Stimulated activated CD4-positive, alpha-beta T cell treated with anti-CD3 and anti-CD28 coated beads, Interleukin-12 subunit alpha, Interleukin-12 subunit beta, amount 100 ng/mL, for 4 hours (primary cell): ENCODE data around the gene ZBP1.

ENCODE experiments used
- DNase-seq: peaks from one replicate; pipeline ENCODE4 v3.0.0-alpha.2; 2020

Gene ZBP1, protein sequence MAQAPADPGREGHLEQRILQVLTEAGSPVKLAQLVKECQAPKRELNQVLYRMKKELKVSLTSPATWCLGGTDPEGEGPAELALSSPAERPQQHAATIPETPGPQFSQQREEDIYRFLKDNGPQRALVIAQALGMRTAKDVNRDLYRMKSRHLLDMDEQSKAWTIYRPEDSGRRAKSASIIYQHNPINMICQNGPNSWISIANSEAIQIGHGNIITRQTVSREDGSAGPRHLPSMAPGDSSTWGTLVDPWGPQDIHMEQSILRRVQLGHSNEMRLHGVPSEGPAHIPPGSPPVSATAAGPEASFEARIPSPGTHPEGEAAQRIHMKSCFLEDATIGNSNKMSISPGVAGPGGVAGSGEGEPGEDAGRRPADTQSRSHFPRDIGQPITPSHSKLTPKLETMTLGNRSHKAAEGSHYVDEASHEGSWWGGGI

DNA sequence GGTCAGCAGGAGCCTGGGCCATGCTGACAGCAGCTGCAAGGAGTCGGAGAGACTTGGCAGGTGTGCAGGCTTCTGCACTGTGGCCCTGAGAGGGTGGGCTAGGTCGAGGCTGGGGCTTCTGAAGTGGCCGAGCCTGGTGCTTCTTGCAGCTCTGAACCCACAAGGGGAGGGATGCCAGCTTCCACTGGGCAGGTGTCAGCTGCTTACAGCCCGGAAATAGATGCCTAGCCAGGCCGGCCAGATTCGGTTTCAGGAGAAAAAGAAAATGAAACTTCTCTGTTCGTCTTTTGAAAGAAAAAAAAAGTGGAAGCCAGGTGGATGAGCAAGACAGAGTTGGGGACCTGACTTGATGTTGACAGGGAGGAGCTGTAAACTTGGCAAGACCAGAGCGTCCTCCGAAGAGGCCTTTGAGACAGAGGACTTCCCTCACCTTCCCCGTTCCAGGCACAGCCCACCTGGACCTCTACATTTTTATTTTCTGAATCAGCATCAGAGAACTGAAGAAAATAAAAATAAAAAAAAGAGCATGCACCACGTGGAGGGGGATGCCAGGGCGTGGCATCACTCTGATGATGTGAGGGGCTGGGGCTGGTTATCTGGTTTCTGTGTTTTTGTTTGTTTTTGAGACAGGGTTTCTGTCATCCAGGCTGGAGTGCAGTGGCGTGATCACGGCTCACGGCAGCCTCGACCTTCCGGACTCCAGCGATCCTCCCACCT lies at the start of gene ZBP1:
Gene ZBP1 (minus strand): TSS at position 153 of the 717 bp plus-strand sequence. CDS start 131 bp downstream, at position 22.
- no peak for DNase-seq

DNA sequence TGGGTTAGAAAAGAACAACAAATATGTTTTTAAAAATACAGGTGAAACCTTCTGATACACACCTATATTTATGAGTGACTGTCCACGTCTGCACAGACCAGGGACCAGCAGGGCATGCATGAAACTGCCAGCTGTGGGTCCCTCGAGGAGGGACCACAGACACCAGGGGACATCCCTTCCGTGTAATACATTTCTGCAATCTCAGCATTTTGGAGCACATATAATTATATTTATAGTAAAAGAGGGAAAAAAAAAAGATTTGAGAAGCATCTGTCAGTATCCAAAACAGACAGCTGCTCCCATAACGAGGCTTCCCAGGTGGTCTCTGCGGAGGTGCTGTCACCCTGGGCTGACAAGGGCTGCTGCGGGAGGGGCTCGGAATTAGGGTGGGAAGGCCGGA lies 49.4 kb upstream of the ZBP1 start:
- no peak for DNase-seq

DNA sequence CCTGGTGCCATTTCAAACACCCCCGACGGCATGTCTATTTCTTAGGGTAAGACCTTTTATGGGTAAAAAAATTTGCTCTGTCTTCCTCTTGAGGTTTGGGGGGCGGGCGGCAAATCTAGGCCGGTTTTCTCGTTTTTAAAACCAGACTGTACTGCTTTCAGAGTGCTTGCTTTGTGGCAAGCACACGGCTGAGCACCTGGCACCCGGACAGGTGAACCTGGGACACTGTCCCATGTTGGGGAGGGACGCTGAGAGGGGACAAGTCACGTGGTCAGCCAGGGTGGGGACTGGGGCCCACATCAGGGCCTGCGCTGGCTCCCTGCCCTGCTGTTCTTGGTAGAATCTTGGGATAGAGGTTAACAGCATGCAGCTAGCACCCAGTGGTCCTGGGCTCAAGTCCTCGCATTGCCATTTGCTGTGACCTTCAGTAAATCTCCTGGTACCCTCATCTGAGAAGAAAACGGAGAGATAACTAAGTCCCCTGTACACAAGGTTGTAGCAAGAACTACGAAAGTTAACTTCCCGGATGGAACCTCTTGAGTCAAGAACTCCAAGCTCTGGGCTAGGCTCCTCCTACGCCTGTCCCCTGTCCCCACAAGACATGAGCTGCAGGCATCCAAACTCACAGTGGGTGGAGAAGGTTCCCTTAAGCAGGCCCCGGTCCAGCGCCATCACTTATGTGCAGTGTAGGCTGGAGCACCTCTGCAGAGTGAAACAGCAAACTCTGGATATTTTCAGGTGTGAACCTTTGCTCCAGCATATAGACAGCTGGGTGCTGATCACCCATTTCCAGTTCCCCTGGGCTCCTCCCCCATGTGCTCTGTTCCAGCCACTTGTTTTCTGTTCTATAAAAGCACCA lies 47.9 kb upstream of the ZBP1 start:
- DNase-seq, result no peak

DNA sequence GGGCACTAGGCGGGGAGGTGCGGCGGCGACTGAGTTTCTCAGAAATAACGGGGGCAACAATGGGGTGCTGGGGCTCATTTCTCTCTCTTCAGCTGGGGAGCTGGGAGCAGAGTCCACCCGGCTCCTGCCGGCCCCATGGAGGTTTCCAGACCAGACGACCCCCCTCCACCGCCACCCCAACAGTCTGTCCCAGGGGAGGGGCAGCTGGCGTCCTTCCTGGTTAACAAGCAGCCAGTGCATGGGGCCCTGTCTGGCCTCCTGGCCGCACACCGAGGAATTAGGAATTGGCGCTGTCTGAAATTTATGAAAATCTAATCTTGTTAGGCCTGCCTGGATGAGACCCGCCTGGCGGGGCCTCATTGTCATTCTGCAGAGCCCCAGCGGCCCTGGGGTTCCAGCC lies 47.2 kb upstream of the ZBP1 start:
- no peak for DNase-seq

DNA sequence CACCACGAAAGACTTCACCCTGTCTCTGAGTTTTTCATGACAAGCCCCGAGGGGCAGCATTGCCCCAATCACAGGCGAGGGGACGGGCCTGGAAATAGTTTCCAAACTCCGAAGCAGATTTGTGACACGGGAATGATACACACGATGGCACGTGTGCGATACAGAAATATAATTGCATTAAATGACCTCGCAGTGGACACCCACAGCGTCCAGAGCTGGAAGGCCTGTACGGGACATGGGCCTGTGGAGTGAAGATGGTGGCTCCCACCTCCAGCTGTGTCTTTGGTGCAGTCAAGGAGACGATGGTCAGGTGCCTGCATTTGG lies 46.6 kb upstream of the ZBP1 start:
- DNase-seq, result no peak

DNA sequence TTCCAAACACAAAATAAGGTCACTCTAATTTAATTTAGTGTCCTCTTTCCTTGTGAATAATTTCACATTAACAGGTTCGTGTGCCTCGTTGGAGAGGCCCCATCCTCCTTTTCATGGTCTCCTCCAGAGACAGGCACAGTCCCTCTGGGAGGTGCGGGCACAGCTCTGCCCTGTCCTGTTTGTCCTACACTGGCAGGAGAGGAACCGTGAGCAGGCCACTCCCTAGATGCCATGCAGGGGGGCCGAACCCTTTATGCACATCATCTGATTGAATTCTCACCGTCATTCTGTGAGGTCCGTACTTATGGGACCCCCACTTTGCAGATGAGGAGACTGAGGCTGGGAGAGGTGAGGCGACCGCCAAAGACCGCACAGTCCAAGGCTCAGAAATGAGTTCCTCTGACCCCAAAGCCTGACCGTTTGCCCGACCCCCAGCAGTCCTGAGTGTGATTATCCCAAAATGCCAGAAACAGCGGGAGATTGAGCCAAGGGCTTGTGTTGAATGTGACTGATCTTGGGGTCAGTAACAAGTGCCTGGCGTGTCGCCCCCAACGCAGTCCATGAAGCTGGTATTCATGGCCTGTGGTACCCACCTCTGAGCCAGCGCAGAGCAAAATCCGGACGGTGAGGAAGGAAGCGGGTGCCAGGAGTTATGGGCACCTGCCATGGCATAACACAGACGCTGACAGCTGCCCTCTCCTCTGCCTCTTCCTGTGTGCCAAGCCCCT lies 46.0 kb upstream of the ZBP1 start:
- DNase-seq, result no peak

DNA sequence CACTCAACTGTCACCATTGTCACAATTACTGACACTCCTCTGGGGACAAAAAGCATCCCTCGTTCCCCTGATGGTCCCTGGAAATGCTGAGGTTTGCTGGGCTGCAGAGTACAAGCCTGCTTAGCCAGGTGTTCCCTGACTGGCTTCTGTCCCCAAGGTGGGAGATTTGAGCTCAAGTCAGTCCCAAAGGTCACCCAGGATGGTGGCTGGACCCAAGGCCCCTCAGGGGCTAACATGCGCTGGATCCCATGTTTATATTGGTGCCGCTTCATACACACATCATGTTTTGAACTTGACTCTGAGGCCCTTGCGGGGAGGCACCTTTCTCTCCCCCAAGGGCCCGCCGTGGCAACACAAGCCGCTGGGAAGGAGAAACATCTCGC lies 45.4 kb upstream of the ZBP1 start:
- DNase-seq, result no peak

DNA sequence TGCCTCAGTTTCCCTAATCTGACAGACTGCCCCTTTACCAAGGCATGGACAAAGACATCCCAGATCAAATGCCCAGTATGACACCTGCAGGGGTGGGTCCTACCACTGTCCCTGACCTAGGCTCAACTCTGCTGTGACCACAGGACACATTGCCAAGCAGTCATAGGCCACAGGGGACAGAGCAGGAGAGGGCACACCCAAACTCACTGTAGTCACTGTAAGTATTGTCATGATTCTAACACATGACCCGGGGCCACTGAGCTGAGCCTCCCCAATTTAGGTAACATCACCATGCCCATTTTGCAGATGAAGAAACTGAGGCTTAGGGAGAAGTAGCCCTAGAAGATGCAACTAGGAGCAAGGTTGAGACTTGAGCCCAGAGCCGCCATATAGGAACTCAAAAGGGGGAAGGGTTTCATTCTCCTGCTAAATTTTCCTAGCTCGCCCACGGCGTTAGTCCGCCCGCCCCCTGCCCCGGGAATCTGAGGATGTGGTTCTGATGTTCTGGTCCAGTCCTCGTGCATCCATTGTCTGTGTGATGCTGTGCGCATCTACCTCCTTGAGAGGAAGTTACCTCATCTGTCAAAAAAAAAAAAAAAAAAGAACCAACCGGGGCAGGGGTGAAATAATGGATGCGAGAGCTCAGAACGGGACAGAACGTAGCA lies 44.8 kb upstream of the ZBP1 start:
- no peak for DNase-seq

DNA sequence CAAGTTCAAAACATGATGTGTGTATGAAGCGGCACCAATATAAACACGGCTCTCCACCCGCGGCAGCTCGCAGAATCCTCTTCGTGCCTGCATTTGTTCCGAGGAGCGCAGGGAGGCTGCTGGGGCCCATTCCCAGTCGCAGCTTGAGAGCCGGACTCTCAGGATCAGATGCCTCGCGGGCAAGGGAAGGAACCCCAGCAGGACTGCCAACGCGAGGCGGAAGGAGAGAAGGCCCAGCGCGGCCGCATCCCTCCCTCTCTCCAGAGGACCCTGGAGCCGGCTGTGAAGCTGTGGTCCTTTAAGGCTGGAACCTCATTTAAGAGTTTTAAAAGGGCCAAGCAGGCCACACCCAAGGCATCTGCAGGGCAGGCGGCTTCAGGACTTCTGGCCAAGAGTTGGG lies 44.2 kb upstream of the ZBP1 start:
- DNase-seq, result no peak

DNA sequence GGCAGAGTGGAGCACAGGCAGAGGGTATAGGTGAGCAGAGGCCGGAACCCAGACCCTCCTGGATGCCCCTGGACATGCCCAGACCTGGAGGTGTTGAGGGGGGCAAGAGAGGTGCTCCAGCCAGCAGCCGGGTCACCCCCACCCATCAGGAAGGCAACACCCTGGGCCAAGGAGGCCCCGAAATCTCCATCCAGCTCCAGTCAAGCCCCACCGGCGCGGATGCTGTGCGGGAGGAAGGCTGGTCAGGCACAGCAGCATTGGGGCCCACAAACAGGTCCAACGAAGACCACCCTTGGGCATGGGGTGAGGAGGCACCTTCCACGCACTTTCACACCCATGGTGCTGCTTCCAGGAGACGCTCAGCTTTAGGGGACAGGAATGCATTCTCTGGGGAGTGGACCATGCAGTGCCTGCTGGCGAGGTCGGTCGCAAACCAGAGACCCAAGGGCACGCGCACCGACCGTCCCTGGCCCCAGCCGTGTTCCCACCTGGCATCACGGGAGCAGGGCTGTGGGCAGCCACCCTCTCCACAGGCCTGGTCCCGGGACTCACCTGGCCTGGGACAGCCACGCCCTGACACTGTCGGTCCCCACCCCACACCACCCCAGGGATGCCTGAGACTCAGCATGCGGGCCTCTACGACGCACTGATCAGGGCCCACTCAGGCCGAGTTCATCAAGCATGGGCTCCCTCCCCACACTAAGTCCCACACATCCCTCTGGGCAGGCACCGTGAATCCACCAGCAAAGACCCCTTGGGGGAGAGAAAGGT lies 43.6 kb upstream of the ZBP1 start:
- no peak for DNase-seq

DNA sequence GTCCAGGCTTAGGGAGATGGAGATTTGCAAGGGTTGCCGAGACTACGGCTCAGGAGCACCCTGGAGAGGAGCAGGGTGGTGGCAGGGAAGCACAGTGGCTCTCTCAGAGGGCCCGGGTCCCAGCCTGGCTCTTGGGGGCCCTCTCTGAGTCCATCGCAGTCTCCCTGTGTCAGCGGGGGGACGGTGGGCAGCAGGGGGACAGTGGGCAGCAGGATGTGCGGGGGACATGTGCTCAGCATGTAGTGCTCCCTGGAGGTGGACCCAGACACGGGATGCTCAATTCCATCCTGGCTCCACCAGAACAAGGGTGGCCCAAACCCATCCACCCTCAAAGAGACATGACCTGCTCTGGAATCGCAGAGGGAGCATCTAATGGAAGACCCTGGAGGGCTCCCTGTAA lies 43.0 kb upstream of the ZBP1 start:
- no peak for DNase-seq

DNA sequence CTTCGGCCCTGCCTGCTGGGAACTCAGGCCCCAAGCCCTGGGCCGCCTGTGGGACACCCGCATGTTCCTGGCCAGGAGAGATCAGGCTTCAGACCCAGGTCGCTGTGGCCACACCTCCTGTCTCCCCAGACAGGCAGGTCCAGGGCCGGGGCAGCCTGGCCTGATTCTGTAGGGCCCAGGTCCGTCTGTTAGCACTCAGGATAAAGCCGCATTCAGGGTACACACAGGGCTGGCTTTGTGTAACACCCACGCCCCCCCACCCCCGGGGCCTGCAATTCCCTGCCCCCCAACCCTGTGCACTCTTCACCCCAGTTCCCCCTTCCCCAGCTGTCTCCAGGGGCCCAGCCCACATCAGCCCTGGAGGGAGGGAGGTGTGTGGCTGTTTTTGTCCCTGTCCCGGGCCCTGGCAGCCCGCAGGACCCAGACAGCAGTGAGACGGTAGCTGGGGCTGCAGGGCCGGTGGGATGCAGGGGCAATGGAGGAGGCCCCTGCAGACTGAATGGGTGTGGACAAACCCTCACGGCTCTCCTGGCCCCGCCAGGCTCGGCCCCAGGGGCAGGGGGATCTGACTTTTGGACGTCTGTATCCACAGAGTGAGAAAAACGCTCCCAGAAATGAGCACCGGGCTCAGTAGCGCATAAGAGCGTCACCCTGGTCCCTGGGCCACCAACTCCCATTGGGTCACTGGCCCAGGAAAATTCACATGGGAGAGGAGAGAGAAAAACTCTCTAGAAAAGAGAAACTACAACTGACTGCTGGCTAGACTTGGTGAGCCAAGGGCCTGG lies 42.4 kb upstream of the ZBP1 start:
- DNase-seq, result no peak

DNA sequence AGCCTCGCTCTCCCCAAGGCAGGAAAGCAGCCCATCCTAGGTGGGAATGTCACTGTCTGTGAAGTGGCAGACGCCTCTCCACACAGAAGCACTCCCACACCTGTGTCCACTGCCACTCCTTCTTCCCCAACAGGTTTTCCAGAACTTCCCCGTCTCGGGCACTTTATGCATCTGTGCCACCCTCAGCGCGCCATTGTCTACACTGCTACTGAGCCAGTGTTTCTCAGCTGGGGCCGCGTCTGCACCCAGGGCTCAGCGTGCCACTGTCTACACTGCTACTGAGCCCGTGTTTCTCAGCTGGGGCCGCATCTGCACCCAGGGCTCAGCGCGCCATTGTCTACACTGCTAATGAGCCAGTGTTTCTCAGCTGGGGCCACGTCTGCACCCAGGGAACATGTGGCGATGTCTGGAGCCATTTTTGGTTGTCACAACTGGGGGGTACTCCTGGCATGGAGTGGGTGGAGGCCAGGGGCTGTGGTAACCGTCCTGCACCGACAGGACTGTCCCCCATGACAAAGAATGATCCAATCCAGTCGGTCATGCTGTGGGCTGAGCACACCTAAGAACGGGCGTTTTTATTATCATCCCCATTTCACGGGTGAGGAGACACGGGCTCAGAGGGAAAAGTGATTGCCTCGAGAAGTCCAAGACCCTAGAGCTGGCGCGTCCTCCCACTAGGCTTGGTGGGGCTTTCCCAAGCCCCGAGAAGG lies 41.7 kb upstream of the ZBP1 start:
- DNase-seq, result no peak

DNA sequence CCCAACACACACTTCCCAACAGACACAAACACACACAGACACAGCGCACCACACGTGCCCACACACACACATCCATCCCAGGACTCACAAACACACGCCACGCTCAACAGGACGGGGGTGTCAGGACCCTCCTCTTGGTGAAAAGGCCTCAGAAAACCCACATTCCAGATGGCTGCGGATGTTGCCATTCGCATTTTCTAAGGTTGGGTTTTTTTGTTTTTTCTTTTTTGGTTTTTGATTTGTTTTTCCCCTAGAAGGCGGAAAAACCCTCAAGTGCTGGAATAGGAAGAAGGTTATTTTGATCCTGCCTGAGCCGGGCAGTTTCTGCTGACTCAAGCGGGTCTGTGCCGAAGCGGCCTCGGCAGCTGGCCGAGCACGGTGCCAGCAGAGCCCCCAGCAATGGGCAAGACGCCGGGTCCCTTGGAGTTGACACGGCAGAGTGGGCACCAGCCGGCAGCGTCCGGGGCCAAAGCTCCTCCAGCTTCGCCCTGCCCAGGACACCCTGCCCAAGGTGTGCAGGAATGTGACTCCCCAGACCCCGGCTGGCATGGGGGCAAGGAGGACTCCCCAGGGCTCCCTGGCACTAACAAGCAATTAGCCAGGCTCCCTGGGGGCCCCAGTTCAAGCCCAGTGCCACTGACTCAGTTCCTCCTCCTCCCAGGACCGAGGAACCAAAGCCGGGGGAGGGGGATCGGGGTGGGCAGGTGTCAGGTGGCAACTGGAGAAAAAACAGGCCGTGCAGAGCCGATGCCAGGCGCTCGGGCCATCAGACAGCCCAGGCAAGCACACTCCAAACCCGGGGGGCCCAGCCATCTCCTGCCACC lies 40.9 kb upstream of the ZBP1 start:
- no peak for DNase-seq

DNA sequence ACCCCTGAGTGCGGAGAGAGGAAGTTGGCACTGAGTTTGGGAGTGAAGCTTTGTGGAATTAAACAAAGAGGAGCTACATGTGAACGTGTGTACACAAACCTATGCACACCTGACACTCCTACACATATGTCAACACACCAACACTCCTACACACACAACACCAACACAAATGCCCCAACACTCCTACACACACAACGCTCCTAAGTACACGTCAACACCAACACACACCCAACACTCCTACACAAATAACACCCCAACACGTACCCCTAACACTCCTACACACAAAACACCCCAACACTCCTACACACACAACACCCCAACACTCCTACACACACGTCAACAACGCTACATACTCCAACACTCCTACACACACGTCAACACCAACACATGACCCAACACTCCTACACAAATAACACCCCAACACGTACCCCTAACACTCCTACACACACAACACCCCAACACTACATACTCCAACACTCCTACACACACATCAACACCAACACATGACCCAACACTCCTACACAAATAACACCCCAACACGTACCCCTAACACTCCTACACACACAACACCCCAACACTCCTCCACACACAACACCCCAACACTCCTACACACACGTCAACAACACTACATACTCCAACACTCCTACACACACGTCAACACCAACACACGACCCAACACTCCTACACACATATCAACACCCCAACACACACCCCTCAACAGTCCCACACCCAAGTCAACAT lies 40.1 kb upstream of the ZBP1 start:
- DNase-seq, result no peak

DNA sequence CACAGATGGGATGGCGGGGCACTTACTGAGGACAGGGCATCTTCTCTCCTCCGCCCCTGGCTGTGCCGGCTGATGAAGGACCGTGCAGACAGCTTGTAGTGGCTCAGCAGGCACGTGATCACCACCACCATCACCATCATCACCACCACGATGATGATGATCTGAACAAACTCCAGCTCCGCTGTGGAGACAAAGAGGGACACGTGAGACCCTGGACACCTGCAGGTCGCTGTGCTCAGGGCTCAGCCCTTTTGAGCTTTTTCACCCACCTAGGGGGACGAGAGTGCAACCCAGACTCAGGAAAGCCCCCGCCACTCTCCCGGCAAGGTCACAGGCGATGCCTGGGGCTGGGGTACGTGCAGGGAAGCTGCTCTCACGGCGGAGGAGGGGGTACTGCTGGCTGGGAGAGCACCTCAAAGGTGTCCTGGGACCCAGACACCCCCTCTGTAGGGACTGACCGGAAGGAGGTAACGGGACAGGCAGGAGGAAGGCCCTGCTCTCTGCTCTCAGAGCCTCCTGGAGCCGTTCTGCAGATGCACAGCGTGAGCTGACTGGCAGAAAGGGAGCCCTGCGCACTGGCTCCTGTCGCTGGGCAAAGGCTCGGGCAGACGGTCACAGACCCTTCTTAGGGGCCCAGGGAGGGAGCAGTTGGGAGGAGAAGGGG lies 39.4 kb upstream of the ZBP1 start:
- no peak for DNase-seq

DNA sequence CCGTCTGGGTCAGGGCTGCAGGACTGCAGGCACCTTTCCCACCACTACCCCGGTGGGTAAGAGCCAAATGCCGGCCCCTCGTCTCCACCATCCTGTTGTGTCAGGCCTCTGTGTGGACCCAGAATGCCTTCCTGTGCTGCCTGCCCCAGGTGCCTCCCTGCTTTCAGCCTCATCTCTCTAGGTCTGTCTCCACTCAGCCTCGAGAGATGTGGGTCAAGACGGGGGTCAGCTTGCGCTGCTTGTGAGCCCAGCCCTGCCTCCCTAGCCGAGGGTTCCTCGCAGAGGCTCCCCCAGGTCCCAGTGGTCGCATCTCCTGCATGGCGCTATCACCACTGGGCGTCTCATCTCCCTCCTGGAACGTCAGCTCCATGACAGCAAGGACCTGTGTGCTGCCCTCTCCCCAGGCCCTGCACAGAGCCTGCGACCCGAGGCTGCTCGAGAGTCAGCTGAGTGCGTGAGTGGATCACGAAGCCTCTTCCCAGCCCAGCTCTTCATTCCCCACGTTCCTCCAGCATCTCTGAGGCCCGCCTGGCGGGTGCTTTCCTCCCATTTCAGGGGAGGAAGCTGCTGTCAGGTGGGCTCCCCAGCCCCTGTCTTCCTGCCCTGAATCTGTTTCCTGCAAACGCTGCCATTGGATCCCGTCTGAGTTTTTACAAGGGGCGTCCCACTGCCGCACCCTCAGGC lies 38.7 kb upstream of the ZBP1 start:
- no peak for DNase-seq
